ENCODE measurements around the gene MACROD2.

The MACROD2 gene

GRCh38 chr20:15603978-15604805 lies 1608.9 kb downstream of the MACROD2 start:
- TF ChIP-seq REST (IDR thresholded peaks at IDR 0.05; ENCODE audit: insufficient read depth in 1 of 2, low read depth in 2 of 2, low read length in 2 of 2) = no peak
- no peak for TF ChIP-seq FOXP2 (optimal IDR thresholded peaks at IDR 0.05; ENCODE audit: borderline replicate concordance, extremely low read depth, extremely low read length, insufficient read depth)
- TF ChIP-seq TAF1 (IDR thresholded peaks at IDR 0.05; ENCODE audit: borderline replicate concordance, insufficient read depth, low read length) = no peak
- no peak for TF ChIP-seq SIN3A (IDR thresholded peaks at IDR 0.05; ENCODE audit: borderline replicate concordance, insufficient read depth, low read length)
- no peak for TF ChIP-seq POLR2AphosphoS5 (IDR thresholded peaks at IDR 0.05; ENCODE audit: low read depth, low read length)

DNA sequence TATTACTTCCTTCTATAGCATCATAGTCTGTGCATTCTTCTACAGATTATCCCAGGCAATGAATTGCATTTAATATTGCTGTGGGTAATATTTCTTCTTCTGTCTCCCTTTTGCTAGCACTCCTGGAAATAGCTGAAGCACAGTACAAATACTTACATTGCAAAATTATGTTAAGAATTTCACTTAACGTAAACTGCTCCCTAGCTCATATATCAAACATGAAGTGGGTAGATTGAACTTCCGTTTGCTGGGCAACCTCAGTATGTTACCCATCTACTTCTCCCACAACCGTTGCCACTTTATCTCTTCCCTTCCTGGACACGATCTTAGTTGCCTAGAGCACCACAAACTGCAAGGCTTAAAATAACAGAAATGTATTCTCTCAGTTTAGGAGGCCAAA lies 1614.6 kb downstream of the MACROD2 start:
- TF ChIP-seq POLR2AphosphoS5 (IDR thresholded peaks at IDR 0.05; ENCODE audit: low read depth, low read length) (no peak), FOXP2 (optimal IDR thresholded peaks at IDR 0.05; ENCODE audit: borderline replicate concordance, extremely low read depth, extremely low read length, insufficient read depth) (no peak), SIN3A (IDR thresholded peaks at IDR 0.05; ENCODE audit: borderline replicate concordance, insufficient read depth, low read length) (no peak), REST (IDR thresholded peaks at IDR 0.05; ENCODE audit: insufficient read depth in 1 of 2, low read depth in 2 of 2, low read length in 2 of 2) (no peak), TAF1 (IDR thresholded peaks at IDR 0.05; ENCODE audit: borderline replicate concordance, insufficient read depth, low read length) (no peak)

GRCh38 chr20:15610787-15611186 lies 1615.5 kb downstream of the MACROD2 start:
- TF ChIP-seq POLR2AphosphoS5 (IDR thresholded peaks at IDR 0.05; ENCODE audit: low read depth, low read length) = no peak
- no peak for TF ChIP-seq FOXP2 (optimal IDR thresholded peaks at IDR 0.05; ENCODE audit: borderline replicate concordance, extremely low read depth, extremely low read length, insufficient read depth)
- no peak for TF ChIP-seq REST (IDR thresholded peaks at IDR 0.05; ENCODE audit: insufficient read depth in 1 of 2, low read depth in 2 of 2, low read length in 2 of 2)
- no peak for TF ChIP-seq TAF1 (IDR thresholded peaks at IDR 0.05; ENCODE audit: borderline replicate concordance, insufficient read depth, low read length)
- no peak for TF ChIP-seq SIN3A (IDR thresholded peaks at IDR 0.05; ENCODE audit: borderline replicate concordance, insufficient read depth, low read length)

- no peak for TF ChIP-seq REST (IDR thresholded peaks at IDR 0.05; ENCODE audit: insufficient read depth in 1 of 2, low read depth in 2 of 2, low read length in 2 of 2)
- no peak for TF ChIP-seq TAF1 (IDR thresholded peaks at IDR 0.05; ENCODE audit: borderline replicate concordance, insufficient read depth, low read length)
- TF ChIP-seq POLR2AphosphoS5 (IDR thresholded peaks at IDR 0.05; ENCODE audit: low read depth, low read length) = no peak
- TF ChIP-seq SIN3A (IDR thresholded peaks at IDR 0.05; ENCODE audit: borderline replicate concordance, insufficient read depth, low read length) = no peak
Observed at GRCh38 chr20:15611541-15611940, 1616.2 kb downstream of the MACROD2 start.
